ENCODE results near the gene KIAA0319L. TPM values are rescaled to one million over a fixed set of nuclear protein-coding genes. Genes with fewer than 3 reads are reported as not detected.
A peak's percentile ranks its signal among the peaks of the same experiment; 100 is the strongest.

KIAA0319L gene
- total and polyA plus RNA-seq, 11 donors = 21.0 to 108 (median 76.6) TPM

GRCh38 chr1:35557611-35558373 lies 589 bp upstream of the KIAA0319L start, which contains the start of gene NCDN:
Gene NCDN (plus strand): TSS chr1:35557799. CDS start chr1:35558191, 392 bp downstream.
- DNase-seq = peak; percentile 97 to 98 (median 98)
- H3K27me3 ChIP-seq = no peaks in the 10 kb centered on the region
- H3K36me3 ChIP-seq = peaks cover 0 to 29% (median 22%) of the 10 kb centered on the region in 9 donors
- no peaks in the 10 kb centered on the region for H3K9me3 ChIP-seq
- peak within 1 kb of the TSS; percentile 90 to 99 (median 98) for H3K27ac ChIP-seq
- peak; percentile 94 to 97 (median 96) for ATAC-seq
- H3K4me3 ChIP-seq = peak within 1 kb of the TSS; percentile 69 to 98 (median 92)
- TF ChIP-seq POLR2A (IDR thresholded peaks at IDR 0.05) = peak in 1 of 2 donors; percentile 65
- no peak for TF ChIP-seq CTCF (IDR thresholded peaks at IDR 0.05)
- intact Hi-C loops (cut with DNase I) = loop anchor here in 3 of 10 donors (2.0 to 10.0 kb wide), 3 partner anchors 105 to 363 kb away; partner anchors contain the start of gene SFPQ (in 2 of the 3)
- 0 to 1% (median 0%) methylated on average over 37 to 58 of the region's 58 CpGs for WGBS, 4 donors
- peaks cover 0 to 75% (median 49%) of the 10 kb centered on the region in 12 donors for H3K4me1 ChIP-seq

- peaks cover 0 to 69% (median 49%) of the 10 kb centered on the region in 12 donors for H3K4me1 ChIP-seq
- H3K36me3 ChIP-seq = peaks cover 0 to 29% (median 25%) of the 10 kb centered on the region in 9 donors
- DNase-seq (no peak), ATAC-seq (no peak)
- intact Hi-C loops (cut with DNase I) = loop anchor here in 3 of 10 donors (5.0 to 10.0 kb wide), 2 partner anchors 104 to 362 kb away; partner anchors contain the start of gene SFPQ (in 2 of the 3)
- peak overlapping the region; percentile 90 to 99 (median 98) for H3K27ac ChIP-seq
- no peaks in the 10 kb centered on the region for H3K9me3 ChIP-seq
- H3K4me3 ChIP-seq = peak overlapping the region; percentile 69 to 98 (median 92)
- no peaks in the 10 kb centered on the region for H3K27me3 ChIP-seq
- TF ChIP-seq CTCF (IDR thresholded peaks at IDR 0.05) (no peak), POLR2A (IDR thresholded peaks at IDR 0.05) (no peak)
- WGBS, 4 donors = 1 to 2% (median 1%) methylated on average over 17 of the region's 17 CpGs
These were observed 602 bp downstream of the KIAA0319L start for GRCh38 chr1:35556484-35557117.

- Histone ChIP-seq H3K4me3 (peak overlapping the region in 10 of 12 donors; percentile 84 to 98 (median 93)), H3K9me3 (no peaks in the 10 kb centered on the region), H3K4me1 (peaks cover 0 to 61% (median 48%) of the 10 kb centered on the region in 12 donors), H3K27ac (peak overlapping the region in 6 of 12 donors; percentile 94 to 99 (median 98)), H3K27me3 (no peaks in the 10 kb centered on the region), H3K36me3 (peaks cover 0 to 35% (median 32%) of the 10 kb centered on the region in 9 donors)
- no peak for ATAC-seq
- no peak for TF ChIP-seq POLR2A (IDR thresholded peaks at IDR 0.05)
- TF ChIP-seq CTCF (IDR thresholded peaks at IDR 0.05) = no peak
- 49 to 53% (median 51%) methylated on average over 10 of the region's 10 CpGs for WGBS, 4 donors
- intact Hi-C loops (cut with DNase I) = loop anchor here in 3 of 10 donors (5.0 to 10.0 kb wide), 2 partner anchors 104 to 361 kb away; partner anchors contain the start of gene SFPQ (in 2 of the 3)
- no peak for DNase-seq
These were observed 1.4 kb downstream of the KIAA0319L start for GRCh38 chr1:35555601-35556477.
